NCI-H146 (cell line): ENCODE results near the gene POLR1C.
"Not testable (repeated sequence)": the region's sequence is repeated elsewhere in the genome, so short reads cannot be mapped to it uniquely, and the experiment has no call there.

Experiments
- DNase-seq: peaks from one replicate; lab custom pipeline; 2025; lab: John Stamatoyannopoulos, UW

Gene POLR1C

GRCh38 chr6:43509984-43510826 is 6.7 kb upstream of the POLR1C start, which contains the start of gene LRRC73:
Gene LRRC73, minus strand, starts transcription at chr6:43510346. Its CDS starts 561 bp downstream, at chr6:43509785.
- peak; percentile 90 for DNase-seq

GRCh38 chr6:43510827-43511163 is 6.1 kb upstream of the POLR1C start:
- peak; percentile 46 for DNase-seq

GRCh38 chr6:43511824-43512415 is 5.0 kb upstream of the POLR1C start:
- no peak for DNase-seq

- DNase-seq = peak; percentile 27
These were observed 1.1 kb upstream of the POLR1C start for GRCh38 chr6:43515808-43516207.

- DNase-seq = peak; percentile 61
These were observed 557 bp upstream of the POLR1C start for GRCh38 chr6:43516367-43516696.

GRCh38 chr6:43517505-43518357 is 842 bp downstream of the POLR1C start:
- DNase-seq = peak; percentile 51

GRCh38 chr6:43520097-43520496 is 3.2 kb downstream of the POLR1C start:
- no peak for DNase-seq

GRCh38 chr6:43521836-43522235 is 4.9 kb downstream of the POLR1C start:
- no peak for DNase-seq

GRCh38 chr6:43522547-43523261 is 5.8 kb downstream of the POLR1C start:
- no peak for DNase-seq

- no peak for DNase-seq
These were observed 6.4 kb downstream of the POLR1C start for GRCh38 chr6:43523284-43523683.

- DNase-seq = no peak
These were observed 7.6 kb downstream of the POLR1C start for GRCh38 chr6:43524483-43524961.

- DNase-seq = no peak
These were observed 15.3 kb downstream of the POLR1C start for GRCh38 chr6:43532201-43532600.

GRCh38 chr6:43538986-43539385 is 22.1 kb downstream of the POLR1C start:
- not testable (repeated sequence) for DNase-seq

- not testable (repeated sequence) for DNase-seq
These were observed 22.5 kb downstream of the POLR1C start for GRCh38 chr6:43539409-43539808.

GRCh38 chr6:43540507-43540906 is 23.6 kb downstream of the POLR1C start:
- no peak for DNase-seq

GRCh38 chr6:43541774-43542471 is 25.0 kb downstream of the POLR1C start:
- no peak for DNase-seq

GRCh38 chr6:43544461-43544860 is 27.6 kb downstream of the POLR1C start:
- DNase-seq = no peak

GRCh38 chr6:43547222-43547621 is 30.3 kb downstream of the POLR1C start:
- DNase-seq = no peak

- not testable (repeated sequence) for DNase-seq
These were observed 40.7 kb downstream of the POLR1C start for GRCh38 chr6:43557620-43558019.

GRCh38 chr6:43559328-43559727 is 42.4 kb downstream of the POLR1C start:
- DNase-seq = no peak

- no peak for DNase-seq
These were observed 54.1 kb downstream of the POLR1C start for GRCh38 chr6:43570876-43571441.
